Liver (tissue), 9 donors: Measurements from ENCODE around the gene CENPX. TPM values are rescaled to one million over a fixed set of nuclear protein-coding genes. Genes with fewer than 3 reads are reported as not detected.

Source experiments
- DNase-seq: peaks from one replicate; pipeline ENCODE4 v3.0.0-alpha.2; 2017; ENCODE audit warnings: low spot score
- H3K27ac ChIP-seq, 2 donors: one replicate each; pipeline ENCODE4 v1.7.0; 2013; ENCODE audit warnings: inconsistent platforms in 2 of 2, low read length in 2 of 2, control low read depth in 1 of 2, low read depth in 1 of 2, mild to moderate bottlenecking in 1 of 2
- H3K27me3 ChIP-seq, 4 donors: one replicate each; pipeline versions ENCODE4 v1.6.1 to v1.7.0; 2013; ENCODE audit warnings: low read length in 3 of 4, inconsistent platforms in 1 of 4, mild to moderate bottlenecking in 1 of 4, moderate library complexity in 1 of 4; ENCODE audit not compliant: control insufficient read depth in 4 of 4, insufficient read depth in 4 of 4
- H3K36me3 ChIP-seq, 4 donors: one replicate each; pipeline versions ENCODE4 v1.6.1 to v1.7.0; 2013; ENCODE audit warnings: low read length in 3 of 4, mild to moderate bottlenecking in 3 of 4, low read depth in 1 of 4, moderate library complexity in 1 of 4; ENCODE audit not compliant: control insufficient read depth in 4 of 4, insufficient read depth in 3 of 4
- H3K4me1 ChIP-seq, 4 donors: one replicate each; pipeline versions ENCODE4 v1.6.1 to v1.7.0; 2013; ENCODE audit warnings: low read length in 3 of 4, mild to moderate bottlenecking in 3 of 4, moderate library complexity in 1 of 4; ENCODE audit not compliant: control insufficient read depth in 4 of 4, insufficient read depth in 4 of 4
- H3K4me3 ChIP-seq, 3 donors: one replicate each; pipeline versions ENCODE4 v1.6.1 to v1.7.0; 2013; ENCODE audit warnings: low read length in 3 of 3, control low read depth in 1 of 3, low read depth in 1 of 3, mild to moderate bottlenecking in 1 of 3
- H3K9ac ChIP-seq, 2 donors: one replicate each; pipeline ENCODE4 v1.7.0; 2013; ENCODE audit warnings: low read length in 2 of 2, mild to moderate bottlenecking in 2 of 2, moderate library complexity in 2 of 2, control low read depth in 1 of 2, low read depth in 1 of 2
- H3K9me3 ChIP-seq, 4 donors: one replicate each; pipeline versions ENCODE4 v1.6.1 to v1.7.0; 2013; ENCODE audit warnings: low read length in 3 of 4; ENCODE audit not compliant: control insufficient read depth in 4 of 4
- ATF3 ChIP-seq: IDR thresholded peaks from 2 replicates; pipeline ENCODE4 v1.6.1; 2016; ENCODE audit warnings: antibody characterized with exemption
- CTCF ChIP-seq: fragments of 150-350 bp; IDR thresholded peaks from 2 replicates; pipeline ENCODE4 v1.5.1; 2017; ENCODE audit warnings: improper control_type of control experiment, low read depth, low read length; ENCODE audit not compliant: missing input control
- EGR1 ChIP-seq, 2 donors: IDR thresholded peaks; 2 replicates each; pipeline ENCODE4 v1.6.1; 2016 to 2018; ENCODE audit warnings: antibody characterized with exemption in 2 of 2, low read depth in 2 of 2
- FOXA1 ChIP-seq: IDR thresholded peaks from 2 replicates; pipeline ENCODE4 v1.6.1; 2016; ENCODE audit warnings: antibody characterized with exemption
- FOXA2 ChIP-seq: IDR thresholded peaks from 2 replicates; pipeline ENCODE4 v1.6.1; 2016; ENCODE audit warnings: antibody characterized with exemption
- GABPA ChIP-seq, 2 donors: IDR thresholded peaks in 1 of 2; conservative IDR thresholded peaks in 1 of 2; 2 replicates each; pipeline ENCODE4 v1.6.1; 2016; ENCODE audit warnings: antibody characterized with exemption in 2 of 2, mild to moderate bottlenecking in 1 of 2, moderate library complexity in 1 of 2
- HNF4A ChIP-seq, 2 donors: conservative IDR thresholded peaks; 2 replicates each; pipeline ENCODE4 v1.6.1; 2016; ENCODE audit warnings: antibody characterized with exemption in 2 of 2, mild to moderate bottlenecking in 2 of 2
- HNF4G ChIP-seq: IDR thresholded peaks from 2 replicates; pipeline ENCODE4 v1.6.1; 2016; ENCODE audit warnings: antibody characterized with exemption
- JUND ChIP-seq, 2 donors: IDR thresholded peaks; 2 replicates each; pipeline ENCODE4 v1.6.1; 2016; ENCODE audit warnings: antibody characterized with exemption in 2 of 2
- MAX ChIP-seq: IDR thresholded peaks from 2 replicates; pipeline ENCODE4 v1.6.1; 2016; ENCODE audit warnings: antibody characterized with exemption
- NR2F2 ChIP-seq: IDR thresholded peaks from 2 replicates; pipeline ENCODE4 v1.6.1; 2016; ENCODE audit warnings: antibody characterized with exemption
- RAD21 ChIP-seq, 2 donors: IDR thresholded peaks; 2 replicates each; pipeline ENCODE4 v1.6.1; 2016; ENCODE audit warnings: antibody characterized with exemption in 2 of 2, mild to moderate bottlenecking in 2 of 2
- REST ChIP-seq: IDR thresholded peaks from 2 replicates; pipeline ENCODE4 v1.6.1; 2016; ENCODE audit warnings: antibody characterized with exemption, mild to moderate bottlenecking
- RXRA ChIP-seq, 2 donors: IDR thresholded peaks; 2 replicates each; pipeline ENCODE4 v1.6.1; 2017 to 2018; ENCODE audit warnings: antibody characterized with exemption in 2 of 2, mild to moderate bottlenecking in 1 of 2
- SP1 ChIP-seq: IDR thresholded peaks from 2 replicates; pipeline ENCODE4 v1.6.1; 2018; ENCODE audit warnings: antibody characterized with exemption, mild to moderate bottlenecking
- TAF1 ChIP-seq: conservative IDR thresholded peaks from 2 replicates; pipeline ENCODE4 v1.6.1; 2016; ENCODE audit warnings: antibody characterized with exemption, mild to moderate bottlenecking
- YY1 ChIP-seq: IDR thresholded peaks from 2 replicates; pipeline ENCODE4 v1.6.1; 2016; ENCODE audit warnings: antibody characterized with exemption, mild to moderate bottlenecking
- WGBS: extraction: QIAGEN DNeasy Blood & Tissue Kit; methylation state at CpG from one replicate; pipeline ENCODE4 v1.1.7; 2013; 5-methylcytosine and 5-hydroxymethylcytosine counted together
- polyA plus RNA-seq, 2 donors: library from polyadenylated mRNA; stranded (reverse) in 1 of 2; unstranded in 1 of 2; fragments of 200-250 nt in 1 of 2; fragments of >200 nt in 1 of 2; fragmentation: Nextera tagmentation in 1 of 2; extraction: Ambion mirVana in 1 of 2; gene quantifications; one replicate each; pipeline versions ENCODE4 v1.2.1 to v1.2.3, GENCODE V29; 2013 to 2015
- total RNA-seq, 2 donors: library from RNA; depleted of rRNA; stranded (reverse); fragments of >200 nt; gene quantifications; one replicate each; pipeline ENCODE4 v1.2.3, GENCODE V29; 2014
- TF ChIP-seq, protein P1 (sequence below): IDR thresholded peaks from 2 replicates; pipeline ENCODE4 v1.6.1; 2016; ENCODE audit warnings: antibody characterized with exemption
- donor health status: healthy.
- donor health status: healthy.
- donor health status: healthy.
- donor health status: healthy.
- donor health status: healthy.

CENPX gene
- total and polyA plus RNA-seq, 4 donors = 22.5 to 83.9 (median 44.9) TPM

- Histone ChIP-seq H3K27ac (no peak overlapping the region), H3K36me3 (peaks cover 4 to 52% (median 22%) of the 10 kb centered on the region in 4 donors), H3K9me3 (no peaks in the 10 kb centered on the region), H3K27me3 (no peaks in the 10 kb centered on the region), H3K4me1 (peaks cover 17 to 31% (median 22%) of the 10 kb centered on the region in 4 donors), H3K4me3 (no peak overlapping the region), H3K9ac (no peak overlapping the region)
- no peak for TF ChIP-seq FOXA2
- no peak for TF ChIP-seq CTCF
- no peak for TF ChIP-seq YY1
- TF ChIP-seq GABPA (IDR thresholded peaks at IDR 0.05 in 1 of 2, conservative IDR thresholded peaks at IDR 0.05 in 1 of 2) = no peak
- TF ChIP-seq RXRA (IDR thresholded peaks at IDR 0.05) = no peak
- no peak for TF ChIP-seq SP1
- TF ChIP-seq, protein P1, sequence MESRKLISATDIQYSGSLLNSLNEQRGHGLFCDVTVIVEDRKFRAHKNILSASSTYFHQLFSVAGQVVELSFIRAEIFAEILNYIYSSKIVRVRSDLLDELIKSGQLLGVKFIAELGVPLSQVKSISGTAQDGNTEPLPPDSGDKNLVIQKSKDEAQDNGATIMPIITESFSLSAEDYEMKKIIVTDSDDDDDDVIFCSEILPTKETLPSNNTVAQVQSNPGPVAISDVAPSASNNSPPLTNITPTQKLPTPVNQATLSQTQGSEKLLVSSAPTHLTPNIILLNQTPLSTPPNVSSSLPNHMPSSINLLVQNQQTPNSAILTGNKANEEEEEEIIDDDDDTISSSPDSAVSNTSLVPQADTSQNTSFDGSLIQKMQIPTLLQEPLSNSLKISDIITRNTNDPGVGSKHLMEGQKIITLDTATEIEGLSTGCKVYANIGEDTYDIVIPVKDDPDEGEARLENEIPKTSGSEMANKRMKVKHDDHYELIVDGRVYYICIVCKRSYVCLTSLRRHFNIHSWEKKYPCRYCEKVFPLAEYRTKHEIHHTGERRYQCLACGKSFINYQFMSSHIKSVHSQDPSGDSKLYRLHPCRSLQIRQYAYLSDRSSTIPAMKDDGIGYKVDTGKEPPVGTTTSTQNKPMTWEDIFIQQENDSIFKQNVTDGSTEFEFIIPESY = no peak
- TF ChIP-seq RAD21 (IDR thresholded peaks at IDR 0.05) = no peak
- no peak for TF ChIP-seq MAX
- TF ChIP-seq HNF4A (conservative IDR thresholded peaks at IDR 0.05) = no peak
- no peak for TF ChIP-seq JUND (IDR thresholded peaks at IDR 0.05)
- no peak for TF ChIP-seq ATF3
- no peak for TF ChIP-seq NR2F2
- no peak for TF ChIP-seq TAF1
- no peak for TF ChIP-seq EGR1 (IDR thresholded peaks at IDR 0.05; ENCODE audit: low read depth in 2 of 2)
- TF ChIP-seq REST = no peak
- no peak for TF ChIP-seq HNF4G
- no peak for TF ChIP-seq FOXA1
- DNase-seq = no peak
- WGBS = 88% methylated on average over 26 of the region's 26 CpGs
Measured at GRCh38 chr17:82055023-82055964, 32.6 kb upstream of the CENPX start.
